Sciatic nerve (tissue), 2 donors: ENCODE measurements around the gene NDNF. TPM values are rescaled to one million over a fixed set of nuclear protein-coding genes. Genes with fewer than 3 reads are reported as not detected.

Experiments used
- ATAC-seq: fragments of 200-7000 bp; cut with Tn5 transposase; one replicate; pipeline ENCODE4 v1.9.1; 2020; ENCODE audit warnings: mild to moderate bottlenecking, moderate library complexity
- DNase-seq: peaks from one replicate; pipeline ENCODE4 v3.0.0-alpha.2; 2020; ENCODE audit warnings: low spot score
- intact Hi-C: fragments of 100-400 bp; cut with DNase I; formaldehyde crosslinking; loops from one replicate; pipeline ENCODE4 v1.14.2; 2022
- total RNA-seq: library from RNA; stranded (reverse); fragmentation: NEBNext Ultra II Directional; extraction: Animal tissue kit (Norgen Biotek cat#: 25700); gene quantifications from one replicate; pipeline ENCODE4 v1.2.1, GENCODE V29; 2021
- donor health status: DM: no; HTN: no; CAD: no.
- donor health status: DM: no; HTN: no; CAD: no.

The NDNF gene
- total RNA-seq, 1 donor from 2014 or later: 11.8 TPM

- DNase-seq (no peak), ATAC-seq (no peak)
- intact Hi-C loops: no loop called here
These were observed 42.2 kb downstream of the NDNF start for GRCh38 chr4:121030131-121030530.

- intact Hi-C loops: no loop called here
- ATAC-seq: no peak
- no peak for DNase-seq
These were observed 46.3 kb downstream of the NDNF start for GRCh38 chr4:121026034-121026433.

- intact Hi-C loops: no loop called here
- ATAC-seq: no peak
These were observed 46.8 kb downstream of the NDNF start for GRCh38 chr4:121025540-121025939.

GRCh38 chr4:121018543-121018942 is 53.8 kb downstream of the NDNF start:
- no peak for DNase-seq
- no peak for ATAC-seq
- intact Hi-C loops: no loop called here

More at GRCh38 chr4:121025540-121025939, 46.8 kb downstream of the NDNF start:
- no peak for DNase-seq

GRCh38 chr4:121016611-121017010 is 55.7 kb downstream of the NDNF start:
- ATAC-seq (no peak), DNase-seq (no peak)
- intact Hi-C loops: no loop called here

- DNase-seq (no peak), ATAC-seq (no peak)
- intact Hi-C loops: no loop called here
These were observed 56.9 kb downstream of the NDNF start for GRCh38 chr4:121015421-121015820.

GRCh38 chr4:121014544-121014943 is 57.8 kb downstream of the NDNF start:
- DNase-seq: no peak
- no peak for ATAC-seq
- intact Hi-C loops: no loop called here

GRCh38 chr4:121011780-121012340 is 60.5 kb downstream of the NDNF start:
- DNase-seq: no peak
- intact Hi-C loops: no loop called here
- ATAC-seq: no peak

- DNase-seq (no peak), ATAC-seq (no peak)
- intact Hi-C loops: no loop called here
These were observed 61.2 kb downstream of the NDNF start for GRCh38 chr4:121011138-121011537.

GRCh38 chr4:121009578-121010478 is 62.5 kb downstream of the NDNF start:
- intact Hi-C loops: no loop called here
- ATAC-seq (no peak), DNase-seq (no peak)

- ATAC-seq (no peak), DNase-seq (no peak)
- intact Hi-C loops: no loop called here
These were observed 64.7 kb downstream of the NDNF start for GRCh38 chr4:121007660-121008059.

GRCh38 chr4:121003863-121004262 is 68.5 kb downstream of the NDNF start:
- ATAC-seq: no peak
- DNase-seq: no peak
- intact Hi-C loops: no loop called here

GRCh38 chr4:120995266-120996010 is 76.9 kb downstream of the NDNF start:
- intact Hi-C loops: no loop called here
- no peak for DNase-seq
- no peak for ATAC-seq

GRCh38 chr4:120994521-120994920 is 77.8 kb downstream of the NDNF start:
- intact Hi-C loops: no loop called here
- ATAC-seq (no peak), DNase-seq (no peak)

- ATAC-seq (no peak), DNase-seq (no peak)
- intact Hi-C loops: no loop called here
These were observed 80.5 kb downstream of the NDNF start for GRCh38 chr4:120991885-120992284.

- intact Hi-C loops: no loop called here
- ATAC-seq (no peak), DNase-seq (no peak)
These were observed 82.1 kb downstream of the NDNF start for GRCh38 chr4:120990246-120990645.
